ENCODE data around the gene PLEKHM2. TPM values are rescaled to one million over a fixed set of nuclear protein-coding genes. Genes with fewer than 3 reads are reported as not detected.
"Not testable (repeated sequence)": the region's sequence is repeated elsewhere in the genome, so short reads cannot be mapped to it uniquely, and the experiment has no call there.

PLEKHM2 gene, protein sequence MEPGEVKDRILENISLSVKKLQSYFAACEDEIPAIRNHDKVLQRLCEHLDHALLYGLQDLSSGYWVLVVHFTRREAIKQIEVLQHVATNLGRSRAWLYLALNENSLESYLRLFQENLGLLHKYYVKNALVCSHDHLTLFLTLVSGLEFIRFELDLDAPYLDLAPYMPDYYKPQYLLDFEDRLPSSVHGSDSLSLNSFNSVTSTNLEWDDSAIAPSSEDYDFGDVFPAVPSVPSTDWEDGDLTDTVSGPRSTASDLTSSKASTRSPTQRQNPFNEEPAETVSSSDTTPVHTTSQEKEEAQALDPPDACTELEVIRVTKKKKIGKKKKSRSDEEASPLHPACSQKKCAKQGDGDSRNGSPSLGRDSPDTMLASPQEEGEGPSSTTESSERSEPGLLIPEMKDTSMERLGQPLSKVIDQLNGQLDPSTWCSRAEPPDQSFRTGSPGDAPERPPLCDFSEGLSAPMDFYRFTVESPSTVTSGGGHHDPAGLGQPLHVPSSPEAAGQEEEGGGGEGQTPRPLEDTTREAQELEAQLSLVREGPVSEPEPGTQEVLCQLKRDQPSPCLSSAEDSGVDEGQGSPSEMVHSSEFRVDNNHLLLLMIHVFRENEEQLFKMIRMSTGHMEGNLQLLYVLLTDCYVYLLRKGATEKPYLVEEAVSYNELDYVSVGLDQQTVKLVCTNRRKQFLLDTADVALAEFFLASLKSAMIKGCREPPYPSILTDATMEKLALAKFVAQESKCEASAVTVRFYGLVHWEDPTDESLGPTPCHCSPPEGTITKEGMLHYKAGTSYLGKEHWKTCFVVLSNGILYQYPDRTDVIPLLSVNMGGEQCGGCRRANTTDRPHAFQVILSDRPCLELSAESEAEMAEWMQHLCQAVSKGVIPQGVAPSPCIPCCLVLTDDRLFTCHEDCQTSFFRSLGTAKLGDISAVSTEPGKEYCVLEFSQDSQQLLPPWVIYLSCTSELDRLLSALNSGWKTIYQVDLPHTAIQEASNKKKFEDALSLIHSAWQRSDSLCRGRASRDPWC
- polyA plus RNA-seq, result 1 to 10 TPM; 1.7 to 4.7 (median 3.2) TPM

DNA sequence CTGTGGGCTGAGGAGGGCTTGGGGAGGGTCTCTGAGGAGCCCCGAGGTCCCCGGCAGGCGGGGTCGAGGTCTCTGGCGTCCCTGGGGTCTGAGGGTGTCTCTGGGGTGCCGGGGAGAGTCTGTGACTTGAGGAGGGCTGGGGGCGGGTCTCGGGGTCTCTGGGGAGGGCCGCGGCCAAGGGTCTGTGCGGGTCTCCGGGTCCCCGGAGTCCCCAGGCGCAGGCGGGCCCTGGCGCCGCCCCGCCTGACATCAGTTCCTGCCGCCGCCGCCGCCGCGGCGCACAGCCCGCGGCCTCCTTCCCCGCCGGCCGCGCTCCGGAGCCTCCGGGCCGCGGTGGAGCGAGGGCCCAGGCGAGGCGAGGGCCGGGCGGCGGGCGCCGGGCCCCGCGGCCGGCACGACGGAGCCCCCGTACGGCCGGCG lies at the start of gene PLEKHM2:
Gene PLEKHM2, plus strand, starts transcription at position 279 of the 420 bp plus-strand sequence. CDS start 239 bp downstream, outside the sequence.
- peaks cover 27 to 29% of the 10 kb centered on the region in 2 donors for H3K4me1 Mint-ChIP-seq
- peaks cover 0 to 6% (median 5%) of the 10 kb centered on the region in 3 donors for H3K27me3 Mint-ChIP-seq (ENCODE audit: low read depth in 3 of 3)
- no peaks in the 10 kb centered on the region for H3K36me3 Mint-ChIP-seq
- H3K4me3 Mint-ChIP-seq, result peak within 1 kb of the TSS; percentile 89 to 91 (median 90)
- H3K27ac Mint-ChIP-seq, result peak within 1 kb of the TSS; percentile 88 to 96 (median 93)
- peak; percentile 38 to 49 (median 49) for DNase-seq
- H3K9me3 Mint-ChIP-seq, result no peaks in the 10 kb centered on the region

DNA sequence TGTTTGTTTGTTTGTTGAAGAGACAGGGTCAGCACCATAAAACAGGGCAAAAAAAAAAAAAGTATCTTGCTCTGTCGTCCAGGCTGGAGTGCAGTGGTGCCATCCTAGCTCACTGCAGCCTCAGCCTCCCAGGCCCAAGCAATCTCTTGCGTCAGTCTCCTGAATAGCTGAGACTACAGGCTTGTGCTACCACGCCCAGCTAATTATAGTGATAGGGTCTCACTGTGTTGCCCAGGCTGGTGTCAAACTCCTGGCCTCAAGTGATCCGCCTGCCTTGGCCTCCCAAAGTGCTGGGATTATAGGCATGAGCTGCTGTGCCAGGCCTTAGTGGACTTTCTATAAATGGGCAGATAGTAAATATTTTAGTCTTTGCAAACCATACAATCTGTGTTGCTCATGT lies 47.7 kb upstream of the PLEKHM2 start:
- H3K27ac Mint-ChIP-seq, result no peak overlapping the region
- H3K27me3 Mint-ChIP-seq (ENCODE audit: low read depth in 3 of 3), result peaks cover 0 to 2% (median 0%) of the 10 kb centered on the region in 3 donors
- no peaks in the 10 kb centered on the region for H3K9me3 Mint-ChIP-seq
- peaks cover 15 to 51% (median 21%) of the 10 kb centered on the region in 3 donors for H3K36me3 Mint-ChIP-seq
- no peaks in the 10 kb centered on the region for H3K4me1 Mint-ChIP-seq
- no peak for DNase-seq
- H3K4me3 Mint-ChIP-seq, result no peak overlapping the region

DNA sequence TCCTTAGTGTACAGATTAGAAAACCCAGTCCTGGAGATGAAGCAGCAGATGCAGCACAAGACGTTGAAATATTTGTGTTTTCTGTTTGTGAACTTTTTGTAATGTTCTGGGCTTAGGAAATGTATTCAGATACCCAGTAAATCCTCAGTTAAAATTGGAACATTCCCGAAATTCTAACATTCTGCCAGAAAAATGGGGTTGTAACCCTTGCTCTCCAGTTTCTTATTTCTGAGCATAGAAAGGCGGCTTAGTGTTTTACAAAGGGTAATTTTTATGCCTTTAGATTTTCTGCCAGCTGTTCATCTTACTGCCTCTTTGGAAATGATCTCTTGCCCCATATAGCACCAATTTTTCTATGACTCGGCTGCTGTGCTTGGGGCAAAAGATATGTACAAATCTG lies 46.3 kb upstream of the PLEKHM2 start:
- Mint-ChIP-seq H3K4me1 (no peaks in the 10 kb centered on the region), H3K36me3 (peaks cover 21 to 50% (median 22%) of the 10 kb centered on the region in 3 donors), H3K4me3 (no peak overlapping the region), H3K9me3 (no peaks in the 10 kb centered on the region), H3K27me3 (ENCODE audit: low read depth in 3 of 3) (peaks cover 0 to 3% (median 0%) of the 10 kb centered on the region in 3 donors), H3K27ac (no peak overlapping the region)
- no peak for DNase-seq

DNA sequence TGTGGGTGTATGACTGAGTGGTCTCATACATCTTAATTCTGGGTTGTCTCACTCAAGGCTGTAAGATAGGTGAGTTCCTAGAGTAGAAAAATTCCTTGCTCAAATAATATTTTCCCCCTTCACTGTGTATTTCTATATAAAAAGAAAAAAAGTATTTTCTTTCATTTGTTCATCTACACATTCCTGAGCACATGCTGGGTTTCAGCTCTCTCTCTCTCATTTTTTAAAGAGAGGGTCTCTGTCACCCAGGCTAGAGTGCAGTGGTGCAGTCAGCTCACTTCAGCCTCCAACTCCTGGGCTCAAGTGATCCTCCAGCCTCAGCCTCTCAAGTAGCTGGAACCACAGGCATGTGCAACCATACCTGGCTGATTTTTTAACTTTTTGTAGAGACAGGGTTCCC lies 44.9 kb upstream of the PLEKHM2 start:
- no peaks in the 10 kb centered on the region for H3K9me3 Mint-ChIP-seq
- H3K4me3 Mint-ChIP-seq, result no peak overlapping the region
- H3K27ac Mint-ChIP-seq, result no peak overlapping the region
- H3K4me1 Mint-ChIP-seq, result no peaks in the 10 kb centered on the region
- peaks cover 27 to 50% (median 29%) of the 10 kb centered on the region in 3 donors for H3K36me3 Mint-ChIP-seq
- DNase-seq, result no peak
- H3K27me3 Mint-ChIP-seq (ENCODE audit: low read depth in 3 of 3), result peaks cover 0 to 4% (median 0%) of the 10 kb centered on the region in 3 donors

DNA sequence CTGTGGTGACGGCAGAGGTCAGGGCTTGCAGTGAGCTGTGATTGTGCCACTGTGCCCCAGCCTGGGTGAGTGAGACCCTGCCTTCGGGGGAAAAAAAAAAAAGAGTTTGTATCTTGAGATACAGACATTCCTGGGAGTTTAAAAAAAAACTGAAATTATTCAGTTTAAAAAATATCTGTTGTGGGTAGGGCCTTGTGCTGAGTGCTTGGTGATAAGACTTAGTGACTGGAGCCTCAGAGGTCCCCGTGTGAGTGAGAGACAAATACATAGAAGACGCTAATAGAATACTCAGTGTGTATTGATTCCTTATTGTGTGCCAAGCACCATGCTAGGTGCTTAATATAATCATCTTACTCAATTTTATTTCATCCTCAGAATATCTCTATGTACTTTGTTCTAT lies 44.2 kb upstream of the PLEKHM2 start:
- DNase-seq, result no peak
- H3K27ac Mint-ChIP-seq, result peak overlapping the region in 1 of 6 donors; percentile 52
- no peak overlapping the region for H3K4me3 Mint-ChIP-seq
- no peaks in the 10 kb centered on the region for H3K9me3 Mint-ChIP-seq
- H3K4me1 Mint-ChIP-seq, result no peaks in the 10 kb centered on the region
- peaks cover 0 to 4% (median 0%) of the 10 kb centered on the region in 3 donors for H3K27me3 Mint-ChIP-seq (ENCODE audit: low read depth in 3 of 3)
- peaks cover 25 to 47% (median 29%) of the 10 kb centered on the region in 3 donors for H3K36me3 Mint-ChIP-seq

DNA sequence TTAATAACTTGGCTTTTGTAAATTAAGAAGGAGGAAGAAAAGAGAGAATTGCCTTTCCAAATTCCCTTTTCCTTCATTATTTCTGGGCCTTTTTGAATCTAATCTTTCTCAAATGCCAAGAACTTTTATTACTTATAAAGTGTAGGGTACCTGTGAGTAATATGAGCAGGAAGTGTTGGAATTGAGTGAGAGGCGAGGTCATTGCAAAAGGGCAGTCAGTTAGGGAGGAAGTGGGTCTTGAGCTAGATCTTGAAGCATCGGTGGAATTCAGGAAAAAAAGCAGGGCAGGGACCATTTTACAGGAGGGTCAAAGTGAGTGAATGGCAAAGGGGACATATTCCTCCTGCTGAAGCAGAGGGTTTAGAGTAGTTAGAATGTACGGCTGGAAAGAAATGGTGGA lies 43.5 kb upstream of the PLEKHM2 start:
- H3K36me3 Mint-ChIP-seq, result peaks cover 31 to 54% (median 34%) of the 10 kb centered on the region in 3 donors
- H3K27ac Mint-ChIP-seq, result peak overlapping the region in 3 of 6 donors; percentile 17 to 52 (median 34)
- peaks cover 0 to 4% (median 0%) of the 10 kb centered on the region in 3 donors for H3K27me3 Mint-ChIP-seq (ENCODE audit: low read depth in 3 of 3)
- no peak overlapping the region for H3K4me3 Mint-ChIP-seq
- H3K4me1 Mint-ChIP-seq, result no peaks in the 10 kb centered on the region
- H3K9me3 Mint-ChIP-seq, result no peaks in the 10 kb centered on the region
- no peak for DNase-seq

DNA sequence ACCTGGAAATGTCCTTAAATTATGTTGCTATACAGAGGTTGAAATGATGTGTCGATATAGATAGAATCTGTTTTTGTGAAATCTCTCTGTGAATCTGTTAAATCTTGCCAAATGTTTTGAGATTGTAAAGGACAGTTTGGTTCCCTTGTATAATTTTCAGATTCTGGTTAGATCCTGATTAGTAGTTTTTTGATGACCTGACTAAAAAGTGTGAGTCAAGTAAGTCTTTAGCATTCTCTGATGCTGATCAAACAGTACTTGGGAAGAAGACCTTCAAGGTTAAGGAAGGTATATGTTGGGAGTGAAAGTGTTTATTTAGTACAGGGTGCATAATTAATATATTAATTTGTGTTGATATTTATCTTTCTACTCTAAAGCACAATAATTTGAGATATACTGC lies 34.2 kb upstream of the PLEKHM2 start:
- Mint-ChIP-seq H3K27me3 (ENCODE audit: low read depth in 3 of 3) (peaks cover 0 to 1% (median 0%) of the 10 kb centered on the region in 3 donors), H3K4me3 (no peak overlapping the region), H3K36me3 (peaks cover 11 to 33% (median 23%) of the 10 kb centered on the region in 3 donors), H3K9me3 (no peaks in the 10 kb centered on the region), H3K4me1 (no peaks in the 10 kb centered on the region), H3K27ac (no peak overlapping the region)
- no peak for DNase-seq

DNA sequence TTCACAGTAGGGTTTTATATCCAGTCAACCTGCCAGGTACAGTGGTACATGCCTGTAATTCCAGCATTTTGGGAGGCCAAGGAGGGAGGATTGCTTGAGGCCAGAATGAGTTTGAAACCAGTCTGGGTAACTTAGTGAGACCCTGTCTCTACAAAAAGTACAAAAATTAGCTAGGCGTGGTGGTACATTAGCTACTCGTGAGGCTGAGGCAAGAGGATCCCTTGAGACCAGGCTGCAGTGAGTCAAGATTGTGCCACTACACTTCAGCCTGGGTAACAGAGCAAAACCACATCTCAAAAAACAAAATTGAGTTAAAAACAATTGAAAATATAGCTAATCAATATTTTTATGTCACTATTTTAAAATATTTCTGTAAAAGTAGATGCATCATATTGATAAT lies 33.7 kb upstream of the PLEKHM2 start:
- peak overlapping the region in 1 of 6 donors; percentile 43 for H3K27ac Mint-ChIP-seq
- H3K4me1 Mint-ChIP-seq, result no peaks in the 10 kb centered on the region
- H3K27me3 Mint-ChIP-seq (ENCODE audit: low read depth in 3 of 3), result peaks cover 0 to 1% (median 0%) of the 10 kb centered on the region in 3 donors
- H3K36me3 Mint-ChIP-seq, result peaks cover 6 to 28% (median 18%) of the 10 kb centered on the region in 3 donors
- H3K4me3 Mint-ChIP-seq, result no peak overlapping the region
- DNase-seq, result no peak
- H3K9me3 Mint-ChIP-seq, result no peaks in the 10 kb centered on the region

DNA sequence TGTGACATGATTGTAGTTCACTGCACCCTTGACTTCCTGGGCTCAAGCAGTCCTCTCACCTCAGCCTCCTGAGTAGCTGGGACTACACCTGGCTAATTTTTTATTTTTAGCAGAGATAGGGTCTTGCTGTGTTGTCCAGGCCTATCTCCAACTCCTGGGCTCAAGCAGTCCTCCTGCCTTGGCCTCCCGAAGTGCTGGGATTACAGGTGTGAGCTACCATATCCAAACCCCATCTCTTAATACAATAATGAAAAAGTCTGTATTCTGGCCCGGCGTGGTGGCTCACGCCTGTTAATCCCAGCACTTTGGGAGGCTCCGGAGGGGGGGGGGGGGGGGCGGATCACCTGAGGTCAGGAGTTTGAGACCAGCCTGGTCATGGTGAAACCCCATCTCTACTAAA lies 32.0 kb upstream of the PLEKHM2 start:
- not testable (repeated sequence) for H3K27ac Mint-ChIP-seq; H3K4me1 Mint-ChIP-seq; H3K9me3 Mint-ChIP-seq; H3K4me3 Mint-ChIP-seq; DNase-seq; H3K27me3 Mint-ChIP-seq (ENCODE audit: low read depth in 3 of 3)
- peaks cover 6 to 39% (median 17%) of the 10 kb centered on the region in 3 donors for H3K36me3 Mint-ChIP-seq

DNA sequence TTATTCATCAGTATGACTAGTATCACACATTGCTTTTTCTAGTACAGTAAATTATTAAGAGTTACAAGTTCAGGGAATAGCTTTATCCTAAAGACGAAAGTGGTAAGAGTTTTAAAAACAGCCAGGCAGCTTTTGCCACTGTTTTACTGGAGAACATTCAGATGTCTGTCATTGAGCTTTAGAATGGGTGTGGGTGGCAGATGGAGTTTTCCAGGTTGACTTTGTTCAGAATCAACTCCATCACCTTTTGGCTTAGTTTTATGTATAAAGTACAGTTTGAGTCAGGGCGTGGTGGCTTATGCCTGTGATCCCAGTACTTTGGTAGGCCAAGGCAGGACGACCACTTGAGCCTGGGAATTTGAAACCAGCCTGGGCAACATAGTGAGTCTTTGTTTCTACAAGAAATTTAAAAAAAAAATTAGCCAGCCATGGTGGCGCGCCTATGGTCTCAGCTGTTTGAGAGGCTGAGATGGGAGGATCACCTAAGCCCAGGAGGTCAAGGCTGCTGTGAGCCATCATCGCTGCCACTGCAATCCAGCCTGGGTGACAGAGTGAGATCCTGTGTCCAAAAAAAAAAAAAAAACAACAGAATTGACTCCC lies 29.9 kb upstream of the PLEKHM2 start:
- Mint-ChIP-seq H3K4me1 (no peaks in the 10 kb centered on the region), H3K27ac (no peak overlapping the region), H3K36me3 (peaks cover 7 to 43% (median 10%) of the 10 kb centered on the region in 3 donors), H3K4me3 (no peak overlapping the region), H3K9me3 (no peaks in the 10 kb centered on the region), H3K27me3 (ENCODE audit: low read depth in 3 of 3) (peaks cover 0 to 1% (median 0%) of the 10 kb centered on the region in 3 donors)
- DNase-seq, result no peak

DNA sequence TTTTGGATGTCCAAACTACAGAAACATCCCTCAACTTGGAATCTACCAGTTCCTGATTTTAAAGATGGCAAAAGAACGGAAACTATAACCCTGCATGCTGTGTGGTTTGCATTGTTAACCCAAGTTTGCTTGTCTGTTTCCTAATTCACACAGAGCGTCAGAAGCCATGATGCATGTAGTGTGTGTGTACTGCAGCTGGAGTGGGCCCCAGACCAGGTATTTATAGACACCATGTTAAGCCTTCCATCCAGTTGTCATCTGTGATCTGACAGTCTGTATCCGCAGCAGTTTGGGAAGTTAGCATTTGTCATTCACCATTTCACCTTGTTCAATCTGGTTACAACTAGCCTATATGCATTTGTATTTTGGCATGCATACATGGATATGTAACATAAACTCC lies 27.7 kb upstream of the PLEKHM2 start:
- Mint-ChIP-seq H3K36me3 (peaks cover 16 to 53% (median 24%) of the 10 kb centered on the region in 3 donors), H3K27ac (no peak overlapping the region), H3K9me3 (no peaks in the 10 kb centered on the region), H3K4me1 (no peaks in the 10 kb centered on the region), H3K4me3 (no peak overlapping the region), H3K27me3 (ENCODE audit: low read depth in 3 of 3) (peaks cover 0 to 1% (median 0%) of the 10 kb centered on the region in 3 donors)
- DNase-seq, result no peak

DNA sequence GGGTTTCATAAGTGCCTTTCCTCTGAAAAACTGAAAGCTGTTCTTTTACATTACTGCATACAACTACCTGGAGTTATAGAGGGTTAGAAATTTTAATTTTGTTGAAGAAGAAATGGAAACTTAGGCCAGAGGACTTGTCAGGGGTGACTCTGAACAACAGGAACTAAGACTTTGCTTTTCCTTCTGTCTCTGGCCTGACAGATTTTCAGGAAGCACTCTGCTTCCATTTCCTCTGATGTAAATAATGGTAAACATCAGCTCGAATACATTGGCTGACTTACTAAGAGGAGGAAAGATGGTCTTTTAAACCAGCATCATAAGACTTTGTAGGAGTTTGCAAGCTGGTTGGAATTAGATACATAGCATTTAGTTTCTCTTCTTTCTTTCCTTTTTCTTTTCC lies 27.1 kb upstream of the PLEKHM2 start:
- H3K27ac Mint-ChIP-seq, result peak overlapping the region in 1 of 6 donors; percentile 0
- no peak overlapping the region for H3K4me3 Mint-ChIP-seq
- peaks cover 0 to 3% (median 0%) of the 10 kb centered on the region in 3 donors for H3K27me3 Mint-ChIP-seq (ENCODE audit: low read depth in 3 of 3)
- H3K4me1 Mint-ChIP-seq, result no peaks in the 10 kb centered on the region
- H3K9me3 Mint-ChIP-seq, result no peaks in the 10 kb centered on the region
- peaks cover 22 to 55% (median 24%) of the 10 kb centered on the region in 3 donors for H3K36me3 Mint-ChIP-seq
- no peak for DNase-seq

DNA sequence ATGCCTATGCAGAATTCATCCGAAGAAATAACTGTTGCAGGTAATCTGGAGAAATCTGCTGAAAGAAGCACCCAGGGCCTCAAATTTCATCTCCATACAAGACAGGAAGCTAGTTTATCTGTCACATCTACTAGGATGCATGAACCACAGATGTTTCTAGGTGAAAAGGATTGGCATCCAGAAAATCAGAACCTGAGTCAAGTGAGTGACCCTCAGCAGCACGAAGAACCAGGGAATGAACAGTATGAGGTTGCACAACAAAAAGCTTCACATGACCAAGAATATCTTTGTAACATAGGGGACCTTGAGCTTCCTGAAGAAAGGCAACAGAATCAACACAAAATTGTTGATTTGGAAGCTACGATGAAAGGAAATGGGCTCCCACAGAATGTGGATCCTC lies 24.0 kb upstream of the PLEKHM2 start:
- H3K27me3 Mint-ChIP-seq (ENCODE audit: low read depth in 3 of 3), result peaks cover 0 to 2% (median 0%) of the 10 kb centered on the region in 3 donors
- DNase-seq, result no peak
- H3K4me3 Mint-ChIP-seq, result no peak overlapping the region
- H3K27ac Mint-ChIP-seq, result no peak overlapping the region
- no peaks in the 10 kb centered on the region for H3K9me3 Mint-ChIP-seq
- H3K4me1 Mint-ChIP-seq, result no peaks in the 10 kb centered on the region
- H3K36me3 Mint-ChIP-seq, result peaks cover 23 to 52% (median 26%) of the 10 kb centered on the region in 3 donors
